ENCODE measurements around the gene UCP2. TPM values are rescaled to one million over a fixed set of nuclear protein-coding genes. Genes with fewer than 3 reads are reported as not detected.
"Not testable (repeated sequence)": the region's sequence is repeated elsewhere in the genome, so short reads cannot be mapped to it uniquely, and the experiment has no call there.

UCP2 gene
- total RNA-seq, 1 donor from 2014 or later = 51.3 TPM

- no peak for TF ChIP-seq POLR2A (IDR thresholded peaks at IDR 0.05)
- no peak for TF ChIP-seq POLR2AphosphoS5 (IDR thresholded peaks at IDR 0.05; ENCODE audit: insufficient read depth in 1 of 2, low read depth in 1 of 2)
- no peak for TF ChIP-seq CTCF (IDR thresholded peaks at IDR 0.05)
- no peak for DNase-seq (ENCODE audit: extremely low spot score in 2 of 2)
- Histone ChIP-seq H3K9me3 (no peaks in the 10 kb centered on the region), H3K36me3 (no peaks in the 10 kb centered on the region), H3K27ac (no peak overlapping the region), H3K4me1 (no peaks in the 10 kb centered on the region), H3K27me3 (no peaks in the 10 kb centered on the region), H3K4me3 (no peak overlapping the region)
- intact Hi-C loops (cut with DNase I) = no loop called here
These were observed 6.5 kb upstream of the UCP2 start for GRCh38 chr11:73989156-73989555.

- Histone ChIP-seq H3K27ac (no peak overlapping the region), H3K4me3 (no peak overlapping the region), H3K36me3 (no peaks in the 10 kb centered on the region), H3K9me3 (no peaks in the 10 kb centered on the region), H3K4me1 (peaks cover 8% of the 10 kb centered on the region), H3K27me3 (no peaks in the 10 kb centered on the region)
- no peak for DNase-seq (ENCODE audit: extremely low spot score in 2 of 2)
- TF ChIP-seq POLR2AphosphoS5 (IDR thresholded peaks at IDR 0.05; ENCODE audit: insufficient read depth in 1 of 2, low read depth in 1 of 2) = no peak
- intact Hi-C loops (cut with DNase I) = no loop called here
These were observed 5.6 kb upstream of the UCP2 start for GRCh38 chr11:73988227-73988626.

GRCh38 chr11:73985661-73986060 is 3.0 kb upstream of the UCP2 start:
- H3K9me3 ChIP-seq; H3K27ac ChIP-seq; H3K4me3 ChIP-seq; H3K36me3 ChIP-seq; DNase-seq (ENCODE audit: extremely low spot score in 2 of 2); H3K27me3 ChIP-seq; intact Hi-C loops (cut with DNase I): not testable (repeated sequence)
- peaks cover 17% of the 10 kb centered on the region for H3K4me1 ChIP-seq

GRCh38 chr11:73983741-73984538 is 1.3 kb upstream of the UCP2 start:
- TF ChIP-seq POLR2A (IDR thresholded peaks at IDR 0.05) = no peak
- no peak for TF ChIP-seq CTCF (IDR thresholded peaks at IDR 0.05)
- no peak for TF ChIP-seq POLR2AphosphoS5 (IDR thresholded peaks at IDR 0.05; ENCODE audit: insufficient read depth in 1 of 2, low read depth in 1 of 2)
- Histone ChIP-seq H3K4me3 (peak overlapping the region; percentile 60 to 64), H3K4me1 (peaks cover 17% of the 10 kb centered on the region), H3K36me3 (no peaks in the 10 kb centered on the region), H3K27me3 (no peaks in the 10 kb centered on the region), H3K9me3 (no peaks in the 10 kb centered on the region), H3K27ac (peak overlapping the region; percentile 31)
- intact Hi-C loops (cut with DNase I) = no loop called here
- DNase-seq (ENCODE audit: extremely low spot score in 2 of 2) = no peak

- no peaks in the 10 kb centered on the region for H3K36me3 ChIP-seq
- H3K4me1 ChIP-seq = peaks cover 17% of the 10 kb centered on the region
- intact Hi-C loops (cut with DNase I) = no loop called here
These were observed 522 bp upstream of the UCP2 start for GRCh38 chr11:73982990-73983740.

More at GRCh38 chr11:73982990-73983740, 522 bp upstream of the UCP2 start:
- no peak for TF ChIP-seq CTCF (IDR thresholded peaks at IDR 0.05)
- TF ChIP-seq POLR2A (IDR thresholded peaks at IDR 0.05) = peak in 1 of 2 donors; percentile 12
- TF ChIP-seq POLR2AphosphoS5 (IDR thresholded peaks at IDR 0.05; ENCODE audit: insufficient read depth in 1 of 2, low read depth in 1 of 2) = peak; percentile 32 to 84
- Histone ChIP-seq H3K27ac (peak overlapping the region; percentile 42), H3K9me3 (no peaks in the 10 kb centered on the region), H3K4me3 (peak overlapping the region; percentile 60 to 64), H3K27me3 (no peaks in the 10 kb centered on the region)
- peak in 1 of 2 donors; percentile 92 for DNase-seq (ENCODE audit: extremely low spot score in 2 of 2)
